ENCODE measurements around the gene MRPL27.
A peak's percentile ranks its signal among the peaks of the same experiment; 100 is the strongest.

The MRPL27 gene

GRCh38 chr17:50359005-50359699, 13.8 kb downstream of the MRPL27 start:
- no peak for DNase-seq

- DNase-seq: no peak
These were observed 14.8 kb downstream of the MRPL27 start for GRCh38 chr17:50358177-50358576.

GRCh38 chr17:50356892-50357510, 16.0 kb downstream of the MRPL27 start:
- DNase-seq: no peak

DNA sequence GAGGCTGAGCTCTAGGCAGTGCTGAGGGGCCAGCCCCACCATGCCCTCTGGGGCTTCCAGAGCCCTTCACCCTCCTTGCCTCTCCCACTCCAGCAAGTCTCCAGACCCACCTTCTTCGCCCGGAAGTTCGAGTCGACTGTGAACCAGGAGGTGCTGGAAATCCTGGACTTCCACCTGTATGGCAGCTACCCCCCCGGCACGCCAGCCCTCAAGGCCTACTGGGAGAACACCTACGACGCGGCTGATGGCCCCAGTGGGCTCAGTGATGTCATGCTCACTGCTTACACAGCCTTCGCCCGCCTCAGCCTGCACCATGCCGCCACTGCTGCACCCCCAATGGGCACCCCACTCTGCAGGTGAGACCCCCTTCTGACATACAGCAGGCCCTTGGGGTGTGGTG, 16.6 kb downstream of the MRPL27 start:
- no peak for DNase-seq

GRCh38 chr17:50355701-50356341, 17.2 kb downstream of the MRPL27 start:
- no peak for DNase-seq

- no peak for DNase-seq
These were observed 17.7 kb downstream of the MRPL27 start for GRCh38 chr17:50355336-50355700.

GRCh38 chr17:50354776-50355175, 18.2 kb downstream of the MRPL27 start:
- no peak for DNase-seq

DNA sequence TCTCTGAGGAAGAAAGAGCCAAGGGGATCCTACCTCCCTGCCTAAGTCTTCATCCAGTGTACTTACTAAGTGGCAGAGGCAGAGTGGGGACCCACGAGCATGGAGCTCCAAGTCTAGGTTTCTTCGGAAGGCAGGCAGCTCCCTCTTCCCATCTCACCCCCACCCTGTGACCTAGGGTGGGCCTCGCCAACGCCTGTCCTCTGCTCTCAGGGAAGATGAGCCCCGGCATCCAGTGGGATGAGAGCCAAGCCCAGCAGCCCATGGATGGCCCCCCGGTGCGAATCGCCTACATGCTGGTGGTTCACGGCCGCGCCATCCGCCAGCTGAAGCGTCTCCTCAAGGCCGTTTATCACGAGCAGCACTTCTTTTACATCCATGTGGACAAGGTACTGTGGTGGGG, 18.8 kb downstream of the MRPL27 start:
- no peak for DNase-seq

DNA sequence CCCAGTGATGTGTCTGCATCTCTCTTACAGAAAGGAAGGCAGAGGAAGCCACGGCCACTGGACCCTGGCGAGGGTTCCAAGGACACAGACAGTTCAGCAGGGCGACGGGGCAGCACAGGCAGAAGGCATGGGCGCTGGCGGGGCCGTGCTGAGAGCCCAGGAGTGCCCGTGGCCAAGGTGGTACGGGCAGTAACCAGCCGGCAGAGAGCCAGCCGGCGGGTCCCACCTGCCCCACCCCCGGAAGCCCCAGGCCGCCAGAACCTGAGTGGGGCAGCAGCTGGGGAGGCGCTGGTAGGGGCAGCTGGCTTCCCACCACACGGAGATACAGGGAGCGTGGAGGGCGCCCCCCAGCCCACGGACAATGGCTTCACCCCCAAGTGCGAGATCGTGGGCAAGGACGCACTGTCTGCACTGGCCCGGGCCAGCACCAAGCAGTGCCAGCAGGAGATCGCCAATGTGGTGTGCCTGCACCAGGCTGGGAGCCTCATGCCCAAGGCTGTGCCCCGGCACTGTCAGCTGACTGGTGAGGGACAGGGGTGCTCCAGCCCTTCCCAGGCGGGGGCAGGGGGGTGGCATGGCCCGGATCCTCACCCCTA, 19.3 kb downstream of the MRPL27 start:
- DNase-seq: no peak

- no peak for DNase-seq
These were observed 20.0 kb downstream of the MRPL27 start for GRCh38 chr17:50352693-50353599.

- no peak for DNase-seq
These were observed 20.8 kb downstream of the MRPL27 start for GRCh38 chr17:50352072-50352692.

DNA sequence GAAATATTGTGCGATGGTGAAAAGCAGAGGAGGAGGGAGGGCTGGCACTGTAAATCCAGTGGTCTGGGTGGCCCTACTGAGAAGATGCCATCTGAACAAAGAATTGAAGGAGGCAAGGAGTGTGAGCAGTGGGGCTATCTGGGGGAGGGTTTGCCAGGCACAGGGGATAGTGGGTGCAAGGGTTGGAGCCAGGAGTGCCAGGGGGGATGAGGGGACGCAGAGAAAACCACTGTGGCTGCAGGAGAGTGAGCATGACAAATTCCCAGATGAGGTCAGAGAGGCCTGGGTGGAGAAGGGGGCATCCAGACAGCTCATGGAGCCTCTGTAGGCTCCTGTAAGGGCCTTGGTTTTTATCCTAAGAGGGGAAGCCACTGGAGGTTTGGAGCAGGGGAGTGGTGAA, 22.3 kb downstream of the MRPL27 start:
- no peak for DNase-seq

DNA sequence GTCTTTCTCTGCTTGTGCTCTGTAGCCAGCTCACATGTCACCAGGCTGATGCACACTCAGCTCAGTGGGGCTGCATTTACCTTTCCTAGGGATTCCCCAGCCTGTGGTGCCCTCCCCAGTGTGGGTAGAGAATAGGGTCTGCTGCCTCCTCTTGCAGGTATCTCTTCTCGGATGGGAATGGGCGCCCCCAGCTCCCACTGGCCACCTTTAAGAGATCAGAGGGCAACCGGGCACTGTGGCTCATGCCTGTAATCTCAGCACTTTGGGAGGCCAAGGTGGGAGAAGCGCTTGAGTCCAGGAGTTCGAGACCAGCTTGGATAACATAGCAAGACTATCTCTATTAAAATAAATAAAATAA, 23.8 kb downstream of the MRPL27 start:
- no peak for DNase-seq

DNA sequence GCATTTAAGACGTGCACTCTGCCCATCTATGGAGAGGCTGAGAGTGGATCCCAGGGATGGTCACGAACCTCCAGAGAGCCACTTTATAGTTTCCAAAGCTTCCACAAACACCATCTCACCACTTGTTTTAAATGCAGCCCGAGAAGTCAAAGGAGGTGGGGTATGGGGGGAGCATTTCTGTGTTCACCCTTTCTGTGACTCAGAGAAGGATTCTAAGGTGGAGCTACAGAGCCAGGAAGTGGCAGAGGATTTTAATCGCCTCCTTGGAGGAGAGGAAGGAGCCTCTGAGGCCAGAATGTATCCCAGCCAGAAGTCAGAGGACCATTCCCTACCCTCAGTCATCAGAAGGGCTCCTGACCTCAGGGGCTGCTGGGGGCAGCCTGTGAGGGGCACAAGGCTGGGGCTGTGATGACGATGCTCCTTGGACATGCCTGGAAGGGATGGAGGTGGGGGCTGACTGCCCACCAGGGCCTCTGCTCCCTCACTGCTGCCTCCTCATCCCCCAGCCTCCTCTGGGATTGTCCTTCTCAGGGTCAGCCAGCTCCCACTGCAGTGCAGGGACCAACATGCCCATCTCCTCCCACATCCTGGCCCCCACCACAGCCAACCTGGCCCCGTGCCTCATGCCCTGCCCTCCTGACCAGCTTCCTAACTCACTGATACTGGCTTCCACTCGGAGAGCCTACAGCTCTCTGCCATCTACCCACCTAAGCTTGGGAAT, 24.3 kb downstream of the MRPL27 start:
- no peak for DNase-seq

- DNase-seq: no peak
These were observed 25.1 kb downstream of the MRPL27 start for GRCh38 chr17:50347894-50348291.

GRCh38 chr17:50347117-50347893, 25.7 kb downstream of the MRPL27 start:
- DNase-seq: no peak

GRCh38 chr17:50346313-50347116, 26.5 kb downstream of the MRPL27 start:
- no peak for DNase-seq

- DNase-seq: peak; percentile 26
These were observed 27.3 kb downstream of the MRPL27 start, which contains the start of gene XYLT2 for GRCh38 chr17:50345432-50346312. XYLT2 (plus strand) TSS chr17:50346126; CDS start chr17:50346141, 15 bp downstream.
